VCaP (cell line): Measurements from ENCODE around the gene SEMA3E.
"Not testable (repeated sequence)": the region's sequence is repeated elsewhere in the genome, so short reads cannot be mapped to it uniquely, and the experiment has no call there.

Source experiments
- H3K27ac ChIP-seq: fragments of 450-650 bp; 2 replicates; pipeline ENCODE4 v1.5.1; 2017
- TF ChIP-seq, protein P1 (sequence below): fragments of 450-650 bp; conservative IDR thresholded peaks from 2 replicates; pipeline ENCODE4 v1.5.1; 2017; ENCODE audit warnings: mild to moderate bottlenecking, moderate library complexity

The SEMA3E gene

GRCh38 chr7:83581667-83582435 is 67.1 kb downstream of the SEMA3E start:
- no peak overlapping the region for H3K27ac ChIP-seq
- TF ChIP-seq, protein P1, sequence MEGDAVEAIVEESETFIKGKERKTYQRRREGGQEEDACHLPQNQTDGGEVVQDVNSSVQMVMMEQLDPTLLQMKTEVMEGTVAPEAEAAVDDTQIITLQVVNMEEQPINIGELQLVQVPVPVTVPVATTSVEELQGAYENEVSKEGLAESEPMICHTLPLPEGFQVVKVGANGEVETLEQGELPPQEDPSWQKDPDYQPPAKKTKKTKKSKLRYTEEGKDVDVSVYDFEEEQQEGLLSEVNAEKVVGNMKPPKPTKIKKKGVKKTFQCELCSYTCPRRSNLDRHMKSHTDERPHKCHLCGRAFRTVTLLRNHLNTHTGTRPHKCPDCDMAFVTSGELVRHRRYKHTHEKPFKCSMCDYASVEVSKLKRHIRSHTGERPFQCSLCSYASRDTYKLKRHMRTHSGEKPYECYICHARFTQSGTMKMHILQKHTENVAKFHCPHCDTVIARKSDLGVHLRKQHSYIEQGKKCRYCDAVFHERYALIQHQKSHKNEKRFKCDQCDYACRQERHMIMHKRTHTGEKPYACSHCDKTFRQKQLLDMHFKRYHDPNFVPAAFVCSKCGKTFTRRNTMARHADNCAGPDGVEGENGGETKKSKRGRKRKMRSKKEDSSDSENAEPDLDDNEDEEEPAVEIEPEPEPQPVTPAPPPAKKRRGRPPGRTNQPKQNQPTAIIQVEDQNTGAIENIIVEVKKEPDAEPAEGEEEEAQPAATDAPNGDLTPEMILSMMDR: no peak

GRCh38 chr7:83579740-83580139 is 69.2 kb downstream of the SEMA3E start:
- TF ChIP-seq, protein P1: no peak
- H3K27ac ChIP-seq: no peak overlapping the region

- H3K27ac ChIP-seq: no peak overlapping the region
- TF ChIP-seq, protein P1: no peak
Observed at GRCh38 chr7:83575436-83575835, 73.5 kb downstream of the SEMA3E start.

DNA sequence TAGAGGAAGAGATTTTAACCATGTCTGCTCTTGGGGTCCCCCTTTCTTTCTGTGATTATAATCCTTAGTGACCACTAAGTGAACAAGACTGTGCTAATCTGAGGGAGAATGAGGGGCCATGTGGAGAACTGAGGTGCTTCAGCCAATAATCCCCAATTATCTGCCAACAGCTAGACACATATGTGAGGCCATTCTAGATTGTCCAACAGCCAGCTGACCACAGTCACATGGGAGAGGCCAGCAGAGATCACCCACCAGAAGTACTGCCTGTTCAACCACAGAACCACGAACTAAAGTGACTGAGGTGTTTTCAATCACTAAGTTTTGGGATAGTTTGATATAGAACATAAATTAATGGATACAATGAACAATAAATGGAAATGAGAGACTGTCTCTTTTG is 74.3 kb downstream of the SEMA3E start:
- TF ChIP-seq, protein P1: no peak
- no peak overlapping the region for H3K27ac ChIP-seq

DNA sequence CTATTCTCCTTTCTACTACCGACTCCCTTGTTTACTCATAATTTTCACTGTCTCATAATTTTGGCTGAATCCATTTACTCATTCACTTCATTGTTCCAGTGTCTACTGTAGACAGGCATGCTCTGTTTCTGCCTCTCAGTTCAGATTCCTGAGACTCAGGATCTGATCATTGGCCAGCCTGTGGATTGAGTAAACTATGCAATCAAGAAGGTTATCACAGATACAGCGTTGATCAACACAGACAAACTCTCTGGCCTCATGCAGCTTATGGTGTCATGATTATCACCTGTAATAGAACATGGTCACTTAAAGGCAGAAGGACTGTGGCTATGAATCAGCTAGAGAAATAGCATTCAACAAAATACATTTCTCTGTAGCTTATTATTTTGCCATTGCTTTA is 86.0 kb downstream of the SEMA3E start:
- no peak overlapping the region for H3K27ac ChIP-seq
- TF ChIP-seq, protein P1: no peak

GRCh38 chr7:83562289-83562688 is 86.7 kb downstream of the SEMA3E start:
- no peak overlapping the region for H3K27ac ChIP-seq
- TF ChIP-seq, protein P1: no peak

DNA sequence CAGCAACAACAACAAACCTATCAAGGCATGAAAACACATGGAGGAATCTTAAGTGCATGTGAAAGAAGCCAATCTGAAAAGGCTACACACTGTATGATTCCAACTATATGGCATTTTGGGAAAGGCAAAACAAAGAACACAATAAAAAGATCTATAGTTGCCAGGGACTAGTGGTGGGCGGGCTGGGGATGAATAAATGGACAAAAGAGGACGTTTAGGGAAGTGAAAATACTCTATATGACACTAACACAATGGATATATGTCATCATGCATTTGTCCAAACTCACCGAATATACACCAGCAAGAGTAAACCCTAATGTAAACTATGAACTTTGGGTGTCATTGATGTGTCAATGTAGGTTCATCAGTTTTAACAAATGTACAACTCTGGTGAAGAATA is 89.1 kb downstream of the SEMA3E start:
- H3K27ac ChIP-seq: no peak overlapping the region
- TF ChIP-seq, protein P1: no peak

DNA sequence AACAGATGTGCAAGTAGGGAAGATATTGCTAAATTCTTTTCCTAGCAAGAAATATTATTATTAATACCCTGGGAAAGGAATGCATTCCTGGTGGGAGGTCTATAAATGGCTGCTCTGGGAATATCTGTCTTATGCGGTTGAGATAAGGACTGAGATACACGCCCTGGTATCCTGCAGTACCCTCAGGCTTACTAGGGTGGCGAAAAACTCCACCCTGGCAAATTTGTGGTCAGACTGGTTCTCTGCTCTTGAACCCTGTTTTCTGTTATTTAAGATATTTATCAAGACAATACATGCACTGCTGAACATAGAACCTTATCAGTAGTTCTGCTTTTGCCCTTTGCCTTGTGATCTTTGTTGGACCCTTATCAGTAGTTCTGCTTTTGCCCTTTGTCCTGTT is 96.4 kb downstream of the SEMA3E start:
- H3K27ac ChIP-seq: not testable (repeated sequence)
